HS-27A (cell line): ENCODE results near the gene CTBP1.
"Not testable (repeated sequence)": the region's sequence is repeated elsewhere in the genome, so short reads cannot be mapped to it uniquely, and the experiment has no call there.

Source experiments
- DNase-seq: peaks from one replicate; pipeline ENCODE4 v3.0.0-alpha.2; 2012; ENCODE audit warnings: low read depth, missing footprints

CTBP1 gene

DNA sequence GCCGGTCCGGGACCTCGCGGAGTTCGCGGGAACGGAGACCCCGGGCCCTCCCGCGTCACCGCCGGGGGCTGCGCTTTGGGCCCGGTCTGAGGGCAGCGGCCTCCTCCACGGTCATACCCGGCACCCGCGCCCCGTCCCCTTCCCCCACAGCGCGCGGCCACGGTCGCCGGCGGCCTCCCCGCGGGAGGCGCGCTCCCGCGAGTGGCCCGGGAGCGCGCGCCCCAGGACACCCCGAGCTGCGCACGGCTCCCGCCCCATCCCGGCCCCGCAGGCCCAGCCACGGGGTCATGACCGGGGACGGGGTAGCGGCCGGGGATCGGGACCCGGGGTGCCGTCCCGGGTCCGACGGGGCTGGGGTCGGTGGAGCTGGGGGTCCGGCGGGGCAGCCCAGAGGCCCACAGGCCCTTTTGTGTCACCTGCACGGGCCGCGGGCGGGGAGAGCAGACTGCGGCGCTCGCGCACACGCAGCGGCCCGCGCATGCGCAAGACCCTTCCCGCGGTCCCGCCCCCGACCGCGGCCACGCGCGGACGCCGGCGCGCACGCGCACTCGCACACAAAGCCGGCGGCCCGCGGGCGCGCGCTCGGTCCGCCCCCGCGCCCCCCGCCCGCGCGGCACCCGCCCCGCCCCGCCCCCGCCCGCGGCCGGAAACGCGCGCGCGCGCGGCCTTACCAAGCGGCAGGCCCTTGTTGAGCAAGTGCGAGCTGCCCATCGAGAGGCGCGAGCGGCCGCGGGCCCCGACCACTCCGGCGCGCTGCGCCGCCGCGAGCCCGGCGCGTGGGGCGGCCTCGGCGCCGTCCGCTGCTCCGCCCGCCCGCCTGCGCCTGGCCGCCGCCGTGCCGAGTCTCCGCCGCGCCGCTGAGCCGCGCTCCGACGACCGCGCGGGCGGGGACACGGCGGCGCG is at the start of gene CTBP1:
Gene CTBP1, minus strand, starts transcription at position 886 of the 903 bp plus-strand sequence. CDS start 7,799 bp downstream, outside the sequence.
- peak; percentile 26 for DNase-seq

DNA sequence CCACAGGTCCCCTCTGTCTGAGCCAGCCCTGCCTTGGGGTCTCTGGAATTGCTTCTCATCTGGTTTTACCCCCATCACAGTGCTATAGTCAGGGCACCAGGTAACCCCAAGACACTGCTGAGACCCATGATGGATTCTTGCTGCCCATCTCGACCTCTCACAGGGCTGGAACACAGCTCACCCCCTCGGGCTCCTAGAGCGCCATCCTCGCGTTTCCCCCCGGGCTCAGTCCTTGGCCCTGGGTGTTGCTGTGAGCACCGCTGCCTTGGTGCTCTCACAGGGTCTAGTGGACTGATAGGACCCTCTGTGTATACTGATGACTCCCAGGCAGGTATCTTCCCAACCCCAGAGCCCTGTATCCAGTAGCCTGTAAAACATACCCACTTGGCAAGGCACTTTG is 49.5 kb upstream of the CTBP1 start:
- DNase-seq = no peak

DNA sequence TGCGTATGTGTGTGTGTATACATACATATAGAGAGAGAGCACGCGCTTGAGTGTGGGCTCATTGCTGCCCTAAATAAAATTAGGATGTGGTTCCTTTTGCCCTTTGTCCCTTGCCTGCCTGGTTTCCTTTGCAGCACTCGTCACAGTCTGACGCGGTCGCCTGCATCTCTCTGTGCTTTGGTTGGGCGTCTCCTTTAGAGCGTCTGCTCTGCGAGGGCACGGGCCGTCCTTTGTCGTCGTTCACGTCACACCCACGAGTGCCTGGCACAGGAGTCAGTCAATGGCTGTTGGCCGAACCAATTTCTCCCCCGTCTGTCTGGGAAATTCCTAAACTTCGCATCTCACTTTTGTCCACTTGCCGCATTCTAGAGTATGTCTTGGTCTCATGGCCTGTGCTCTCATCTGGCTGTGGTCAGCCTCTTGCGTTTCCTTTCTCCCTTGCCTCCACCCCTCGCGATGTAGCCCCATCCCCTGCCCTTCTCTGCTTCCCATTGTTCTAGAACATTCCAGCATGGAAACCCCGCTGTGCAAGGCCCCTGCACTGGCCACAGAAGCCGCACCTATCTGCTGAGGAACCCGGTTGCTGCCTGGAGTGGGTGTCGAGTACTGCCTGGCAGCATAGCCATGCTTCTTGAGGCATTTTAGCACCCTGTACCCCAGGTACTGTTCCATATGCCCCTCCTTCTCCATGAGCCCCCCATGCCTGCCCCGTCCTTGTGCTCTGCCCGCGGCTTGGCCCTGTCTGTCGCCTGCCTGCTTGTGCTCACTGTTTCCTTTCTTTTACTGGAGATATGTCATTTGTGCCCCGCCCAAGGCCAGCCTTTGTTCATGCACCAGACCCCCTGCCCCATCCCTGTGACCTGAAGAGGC is 48.8 kb upstream of the CTBP1 start:
- DNase-seq = no peak

DNA sequence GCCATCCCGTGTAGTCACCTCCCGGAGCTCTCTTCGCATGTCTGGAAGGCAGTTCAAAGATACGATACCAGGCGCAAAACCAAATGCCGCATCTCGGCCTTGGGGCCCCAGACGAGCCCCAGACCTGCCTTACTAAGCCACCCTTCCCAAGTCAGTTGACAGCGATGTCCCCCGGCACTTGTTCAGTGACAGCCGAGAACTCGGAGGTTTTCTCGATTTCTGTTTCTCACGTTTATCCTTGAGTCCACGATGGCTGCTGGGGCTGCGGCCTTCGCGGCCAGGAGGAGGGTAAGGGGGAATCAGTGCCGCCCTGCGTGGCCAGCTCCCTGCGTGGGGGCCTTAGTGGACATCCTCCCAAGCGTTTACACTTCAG is 48.1 kb upstream of the CTBP1 start:
- no peak for DNase-seq

DNA sequence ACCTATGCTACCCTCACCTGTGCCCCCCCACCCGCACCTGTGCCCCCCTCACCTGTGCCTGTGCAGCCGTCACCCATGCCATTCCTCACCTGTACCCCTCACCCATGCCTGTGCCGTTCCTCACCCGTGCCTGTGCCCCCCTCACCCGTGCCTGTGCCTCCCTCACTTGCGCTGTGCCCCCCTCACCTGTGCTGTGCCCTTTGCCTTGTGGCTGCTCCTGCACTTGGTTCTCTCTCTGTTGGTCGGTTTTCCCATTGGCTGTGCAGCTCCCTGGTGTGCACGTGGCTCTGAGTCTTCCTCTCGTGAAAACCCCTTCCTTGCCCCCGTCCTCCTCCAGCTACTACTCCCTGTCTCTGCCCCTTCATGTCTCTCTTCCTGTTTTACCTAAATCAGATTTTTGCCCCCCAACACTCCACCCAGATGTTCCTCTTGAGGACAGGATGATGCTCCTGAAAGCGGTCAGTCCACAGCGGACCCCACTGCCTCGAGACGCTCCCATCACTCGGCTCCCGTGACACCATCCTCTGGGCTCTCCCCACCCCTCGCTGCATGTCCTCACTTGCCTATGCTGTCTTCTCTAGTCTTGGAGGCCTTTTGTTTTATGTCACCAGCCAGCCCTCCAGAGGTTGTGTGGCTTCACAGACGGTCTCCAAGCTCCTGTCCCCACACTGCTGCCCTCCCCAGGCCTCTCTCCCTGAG is 47.5 kb upstream of the CTBP1 start:
- DNase-seq = no peak

DNA sequence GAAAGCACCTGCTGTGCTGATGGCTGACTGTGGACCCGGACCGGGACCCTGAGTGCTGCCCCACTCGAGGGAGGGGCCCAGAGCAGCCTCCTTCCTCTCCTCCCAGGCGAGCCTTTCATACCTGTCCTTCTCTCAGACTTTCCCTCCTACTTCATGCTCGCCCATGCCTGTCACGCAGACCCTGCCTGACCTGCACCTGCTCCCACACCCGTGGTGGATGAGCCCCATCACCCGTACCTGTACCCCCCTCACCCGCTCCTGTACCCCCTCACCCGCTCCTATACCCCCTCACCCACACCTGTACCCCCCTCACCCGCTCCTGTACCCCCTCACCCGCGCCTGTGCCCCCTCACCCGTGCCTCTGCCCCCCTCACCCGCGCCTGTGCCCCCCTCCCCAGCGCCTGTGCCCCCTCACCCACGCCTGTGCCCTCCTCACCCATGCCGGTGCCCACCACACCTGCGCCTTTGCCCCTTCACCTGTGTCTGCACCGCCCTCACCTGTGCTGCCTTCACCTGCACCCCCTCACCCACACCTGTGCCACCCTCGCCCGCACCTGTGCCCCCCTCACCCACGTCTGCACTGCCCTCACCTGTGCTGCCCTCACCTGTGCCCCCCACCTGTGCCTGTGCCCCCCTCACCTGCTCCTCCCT is 46.6 kb upstream of the CTBP1 start:
- DNase-seq = no peak

DNA sequence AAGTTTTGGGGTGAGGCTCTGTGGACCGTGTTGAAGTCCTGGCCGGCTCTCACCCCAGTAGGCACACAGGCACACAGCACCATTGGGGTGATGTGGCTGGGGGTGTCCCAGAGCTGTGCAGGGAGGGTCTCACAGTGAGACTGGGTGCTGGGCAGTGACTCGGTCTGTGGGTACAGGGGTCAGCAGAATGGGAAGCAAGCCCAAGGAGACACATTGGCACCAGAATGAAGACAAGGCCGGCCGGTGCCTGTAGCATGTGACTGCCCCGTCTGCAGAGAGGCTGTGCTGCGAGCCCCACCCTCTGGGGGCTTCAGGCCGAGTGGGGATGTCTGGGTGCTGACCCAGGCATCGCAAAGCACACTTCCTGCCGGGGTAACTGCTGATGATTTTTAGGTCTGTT is 46.0 kb upstream of the CTBP1 start:
- DNase-seq = no peak

DNA sequence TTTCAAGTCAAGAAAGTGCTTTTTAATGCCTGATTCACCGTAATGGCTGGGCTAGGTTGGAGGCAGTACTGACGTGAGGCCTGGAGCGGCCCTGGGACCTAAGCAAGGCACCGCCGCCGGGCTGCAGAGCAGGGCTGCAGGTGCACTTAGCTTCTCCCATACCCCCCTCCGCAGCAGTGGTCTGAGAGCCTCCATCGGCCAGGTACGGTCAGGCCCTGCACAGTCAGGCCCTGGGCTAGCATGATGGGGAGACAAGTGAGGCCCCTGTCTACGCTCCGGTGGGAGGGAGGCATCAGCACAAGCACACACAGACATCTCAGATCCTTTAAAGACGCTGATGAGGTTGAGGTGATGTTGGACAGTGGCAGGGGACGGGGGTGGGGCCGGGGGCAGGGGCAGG is 45.5 kb upstream of the CTBP1 start:
- no peak for DNase-seq

DNA sequence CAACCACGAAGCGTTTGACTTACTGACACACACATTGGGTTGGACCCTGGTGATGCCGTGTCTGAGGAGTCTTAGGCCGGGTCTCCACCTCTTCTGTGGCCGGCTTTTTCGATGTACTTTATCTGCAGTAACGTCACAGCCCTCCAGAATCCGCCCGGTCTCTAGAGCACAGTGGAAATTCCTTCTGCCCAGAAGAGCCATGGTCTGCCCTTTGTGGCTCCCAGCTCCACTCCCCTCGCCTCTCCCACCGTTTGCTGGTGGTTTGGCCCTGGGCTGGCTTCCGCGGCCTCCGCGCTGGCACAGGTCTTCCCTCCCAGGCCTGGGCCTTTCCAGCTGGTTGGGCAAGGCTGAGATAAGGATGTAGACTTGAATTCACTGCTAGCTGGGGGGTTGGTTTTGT is 45.1 kb upstream of the CTBP1 start:
- no peak for DNase-seq

DNA sequence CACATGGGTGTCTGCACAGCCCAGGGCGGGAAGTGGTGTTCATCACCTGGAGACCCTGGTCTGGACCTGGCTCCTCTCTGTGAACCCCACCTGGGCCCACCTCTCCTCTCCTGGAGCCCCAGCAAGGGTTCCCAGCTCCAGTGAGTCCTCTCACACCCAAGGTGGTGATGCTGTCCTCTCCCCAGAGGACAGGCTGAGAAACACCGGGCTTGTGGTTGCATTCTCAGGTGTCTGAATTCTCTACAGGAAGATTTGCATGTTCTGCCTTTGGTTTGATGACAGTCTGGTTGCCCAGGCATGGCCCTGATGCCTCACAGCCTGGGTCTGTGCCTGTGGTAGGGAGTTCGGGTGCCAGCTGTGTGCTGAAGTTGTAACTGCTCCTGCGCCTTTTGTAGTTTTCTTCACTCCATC is 44.6 kb upstream of the CTBP1 start:
- DNase-seq = no peak

DNA sequence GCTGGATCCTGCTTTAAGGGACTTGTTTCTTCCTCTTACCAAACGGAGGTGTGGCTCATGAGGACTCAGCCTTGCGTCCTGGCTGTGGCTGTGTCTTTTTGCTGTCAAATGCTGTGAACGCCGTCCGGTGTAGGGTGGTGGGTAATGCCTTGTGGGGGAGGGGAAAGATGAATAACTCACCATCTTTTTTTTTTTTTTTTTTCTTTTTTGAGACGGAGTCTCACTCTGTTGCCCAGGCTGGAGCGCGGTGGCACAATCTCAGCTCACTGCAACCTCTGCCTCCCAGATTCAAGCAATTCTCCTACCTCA is 43.7 kb upstream of the CTBP1 start:
- not testable (repeated sequence) for DNase-seq

DNA sequence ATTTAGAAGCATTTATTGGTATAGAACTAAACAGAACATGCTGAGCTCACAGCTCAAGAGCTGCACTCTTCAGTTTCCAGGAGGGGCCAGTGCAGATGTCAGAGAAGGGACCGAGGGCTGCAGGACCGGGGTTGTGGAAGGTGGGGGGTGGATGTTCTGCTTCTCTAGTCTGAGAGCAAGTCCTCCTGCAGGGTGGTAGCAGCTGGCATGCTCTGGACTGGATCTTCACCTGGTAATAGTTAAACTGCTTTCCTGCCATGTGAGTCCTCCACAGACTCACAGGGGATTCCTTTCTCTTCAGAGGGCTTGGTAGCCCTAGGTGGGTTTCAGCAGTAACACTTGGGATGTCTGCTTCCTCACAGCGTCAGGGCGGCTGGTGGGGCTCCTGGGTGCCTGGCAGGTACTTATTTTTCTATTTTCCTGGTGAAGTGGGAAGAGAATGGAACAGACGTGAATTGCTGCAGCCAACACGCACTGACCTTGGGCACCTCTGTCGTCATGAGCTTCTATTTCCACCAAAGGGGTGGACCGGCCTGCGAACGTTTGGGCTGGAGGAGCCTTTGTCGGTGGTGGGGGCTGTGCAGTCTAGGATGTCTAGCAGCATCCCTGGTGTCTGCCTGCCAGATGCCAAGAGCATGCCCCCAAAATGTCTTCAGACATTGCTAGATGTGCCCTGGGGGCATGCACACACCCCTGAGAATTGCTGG is 43.2 kb upstream of the CTBP1 start:
- no peak for DNase-seq

DNA sequence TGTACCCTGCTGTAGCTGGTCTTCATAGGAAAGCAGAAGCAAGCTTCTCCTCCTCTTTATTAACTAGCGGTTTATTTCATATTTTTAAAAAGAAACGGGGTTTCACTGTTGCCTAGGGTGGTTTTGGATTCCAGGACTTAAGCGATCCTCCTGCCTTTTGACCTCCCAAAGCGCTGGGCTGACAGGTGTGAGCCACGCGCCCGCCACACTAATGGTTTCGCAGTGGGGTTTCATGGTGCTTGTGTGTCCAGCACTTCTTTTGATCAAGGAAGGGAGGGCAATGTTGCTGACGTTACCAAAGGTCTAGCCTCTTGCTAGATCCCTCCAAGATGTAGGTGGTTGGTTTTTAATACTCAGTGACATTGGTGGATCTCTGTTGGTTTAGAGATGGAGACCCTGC is 42.2 kb upstream of the CTBP1 start:
- DNase-seq = no peak

DNA sequence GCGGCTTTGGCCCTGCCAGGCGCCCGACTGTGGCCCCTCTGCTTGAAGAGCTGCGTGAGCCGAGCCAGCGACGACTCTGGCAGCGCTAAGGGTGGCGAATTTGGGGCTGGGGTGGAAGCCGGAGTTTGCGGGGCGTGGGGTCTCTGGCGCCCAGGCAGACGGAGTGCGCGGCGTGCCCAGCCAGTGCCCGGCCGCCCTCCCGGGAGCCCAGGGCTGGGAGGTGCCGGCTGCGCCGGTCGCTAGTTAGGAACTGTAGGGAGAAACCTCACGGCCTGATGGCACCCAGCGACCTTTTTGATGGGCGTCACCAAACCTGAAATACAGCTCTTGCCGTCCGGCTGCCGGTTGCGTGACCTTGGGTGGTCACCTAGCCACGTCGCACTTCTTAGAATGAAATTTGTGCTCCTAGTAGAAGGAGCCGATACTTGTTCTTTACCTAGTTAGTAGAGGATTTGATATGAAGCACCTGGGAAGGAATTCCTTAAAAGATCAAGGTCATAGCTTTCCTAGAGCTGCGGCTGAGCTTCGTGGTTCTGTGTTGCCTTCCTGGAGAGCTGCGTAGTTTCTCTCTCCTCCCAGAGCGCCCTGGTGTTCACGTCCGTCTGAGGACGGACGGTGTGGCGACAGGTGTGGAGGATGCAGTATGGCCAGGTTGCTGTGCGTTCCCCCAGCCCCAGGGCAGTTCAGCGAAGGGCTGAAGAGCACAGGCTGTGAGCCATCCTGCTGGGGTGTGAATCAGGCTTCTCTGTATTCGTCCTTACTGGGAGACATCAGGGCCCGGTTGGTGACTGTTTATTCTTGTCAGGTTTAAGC is 41.4 kb upstream of the CTBP1 start:
- DNase-seq = no peak

DNA sequence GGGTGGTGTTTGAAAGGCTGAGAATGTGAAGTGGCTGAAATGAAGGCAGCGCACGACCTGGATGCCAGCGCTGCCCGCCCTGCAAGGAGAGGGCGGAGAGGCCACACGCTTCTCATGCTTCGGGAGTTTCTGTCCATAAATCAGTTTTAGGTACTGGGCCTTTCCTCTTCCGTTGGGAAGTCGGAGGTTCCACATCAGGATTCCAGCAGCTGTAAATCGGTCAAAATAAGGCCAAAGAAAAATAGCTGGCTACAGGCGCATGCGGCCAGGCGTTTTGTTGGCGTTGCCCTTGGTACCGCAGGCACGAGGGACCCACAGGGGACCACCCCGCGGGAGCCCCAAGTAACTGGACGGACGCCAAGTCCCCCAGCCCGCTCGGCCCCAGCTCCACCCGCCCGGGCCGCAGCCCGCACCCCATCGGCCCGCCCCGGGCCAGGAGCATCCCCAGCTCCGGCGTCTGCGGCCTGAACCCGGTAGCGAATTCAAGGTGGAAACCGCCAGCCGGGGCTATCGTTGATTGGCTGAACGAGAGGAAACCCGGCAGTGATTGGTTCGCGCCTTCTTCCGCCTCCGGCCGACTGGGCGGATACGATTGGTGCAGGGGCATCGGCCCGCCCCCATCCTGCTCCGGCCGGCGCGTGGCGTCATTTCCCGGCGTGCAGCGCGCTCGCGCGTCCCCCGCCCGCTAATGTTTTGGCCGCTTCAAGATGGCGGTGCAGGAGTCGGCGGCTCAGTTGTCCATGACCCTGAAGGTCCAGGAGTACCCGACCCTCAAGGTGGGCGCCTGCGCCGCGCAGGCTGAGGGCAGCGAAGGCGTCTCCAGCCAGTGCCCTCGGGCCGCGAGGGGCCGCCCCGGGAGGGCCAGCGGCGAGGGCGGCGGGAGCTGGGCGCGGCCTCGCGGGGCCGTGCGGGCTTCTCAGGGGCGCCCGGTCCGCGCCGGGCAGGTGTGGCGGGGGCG is 40.6 kb upstream of the CTBP1 start, which contains the start of gene MAEA:
Gene MAEA, plus strand, starts transcription at position 685 of the 958 bp plus-strand sequence. Its CDS starts 23 bp downstream, at position 708.
- peak; percentile 83 for DNase-seq

DNA sequence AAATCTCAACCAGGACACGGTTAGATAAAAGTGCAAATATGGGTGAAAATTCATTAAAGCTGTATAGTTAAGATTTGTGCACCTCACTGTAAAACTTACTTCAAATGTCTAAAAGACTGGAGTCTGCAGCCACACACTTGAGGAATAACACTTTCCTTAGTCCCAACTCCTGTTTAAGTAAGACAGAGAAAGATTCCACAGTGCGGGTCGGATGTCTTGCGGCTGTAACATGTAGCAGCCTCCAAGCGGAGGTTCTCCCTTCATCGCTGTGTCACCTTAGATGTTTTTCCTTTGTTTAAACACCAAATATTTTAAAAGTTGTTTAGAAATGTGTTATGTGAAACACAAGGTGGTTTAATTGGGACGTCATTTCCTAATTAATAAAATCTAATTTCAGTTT is 39.9 kb upstream of the CTBP1 start:
- DNase-seq = no peak

DNA sequence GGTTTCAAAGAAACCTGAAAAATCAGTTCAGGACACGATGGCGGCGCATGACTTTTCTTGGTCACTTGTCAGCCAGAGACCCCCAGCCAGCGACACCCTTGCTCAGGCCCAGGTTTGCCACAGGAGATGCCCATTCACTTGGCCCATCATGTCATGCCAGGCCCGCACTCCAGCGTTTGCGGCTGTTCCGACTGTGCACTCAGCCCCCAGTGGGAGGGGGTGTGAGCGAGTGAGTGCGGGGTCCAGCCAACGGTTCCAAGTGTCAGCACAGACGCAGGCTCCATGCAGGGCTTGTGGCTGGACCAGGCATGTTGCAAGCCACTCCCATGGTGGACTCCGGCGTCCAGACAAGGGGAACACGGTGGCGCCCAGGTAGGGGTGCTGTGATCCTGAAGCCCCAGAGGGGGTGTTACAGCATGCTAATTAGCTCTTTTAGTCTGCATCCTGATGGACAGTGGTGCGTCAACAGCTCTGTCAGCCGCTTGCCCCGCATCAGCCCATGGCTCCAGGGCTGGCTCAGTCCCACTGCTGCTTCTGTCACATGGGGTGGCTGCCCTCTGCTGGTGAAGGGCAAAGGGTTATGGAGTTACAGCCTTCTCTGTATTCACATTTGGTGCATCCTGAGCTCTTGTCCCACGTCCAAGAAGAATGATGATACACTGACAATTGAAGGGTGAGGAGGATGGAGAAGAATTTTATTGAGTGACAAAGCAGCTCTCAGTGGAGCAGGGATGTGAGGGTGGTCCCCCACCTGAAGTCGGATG is 37.0 kb upstream of the CTBP1 start:
- no peak for DNase-seq

DNA sequence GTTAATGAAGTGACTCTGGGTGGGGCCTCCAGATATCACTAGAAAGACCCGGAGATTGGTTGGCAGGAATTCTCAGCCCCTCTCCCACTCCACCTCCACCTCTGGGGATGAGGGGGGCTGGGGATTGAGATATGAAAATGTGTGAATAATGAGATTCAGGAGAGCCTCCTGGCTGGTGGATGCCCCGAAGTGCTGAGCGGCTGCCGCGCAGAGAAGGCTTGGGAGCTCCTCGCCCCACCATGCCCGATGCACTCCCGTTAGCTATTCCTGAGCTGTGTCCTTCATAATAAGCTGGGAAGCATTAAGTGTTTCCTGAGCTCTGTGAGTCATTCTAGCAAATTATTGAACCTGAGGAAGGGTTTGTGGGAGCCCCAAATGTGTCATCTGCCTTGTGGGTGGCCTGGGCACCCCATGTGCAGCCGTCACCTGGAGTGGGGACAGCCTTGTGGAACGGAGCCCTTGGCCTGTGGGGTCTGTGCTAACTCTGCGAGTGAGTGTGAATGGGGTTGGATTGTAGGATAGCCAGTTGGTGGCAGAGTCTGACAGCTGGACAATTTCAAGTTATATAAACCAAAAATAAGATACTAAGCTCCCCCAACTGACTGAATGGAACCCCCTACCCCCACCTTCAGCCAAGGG is 36.3 kb upstream of the CTBP1 start:
- no peak for DNase-seq
